Epidermal melanocyte (primary cell): Measurements from ENCODE around the gene KIRREL3.
"Not testable (repeated sequence)": the region's sequence is repeated elsewhere in the genome, so short reads cannot be mapped to it uniquely, and the experiment has no call there.

Source experiments
- DNase-seq: peaks from one replicate; pipeline ENCODE4 v3.0.0; 2011; ENCODE audit warnings: low spot score; ENCODE audit not compliant: insufficient read length

KIRREL3 gene

DNA sequence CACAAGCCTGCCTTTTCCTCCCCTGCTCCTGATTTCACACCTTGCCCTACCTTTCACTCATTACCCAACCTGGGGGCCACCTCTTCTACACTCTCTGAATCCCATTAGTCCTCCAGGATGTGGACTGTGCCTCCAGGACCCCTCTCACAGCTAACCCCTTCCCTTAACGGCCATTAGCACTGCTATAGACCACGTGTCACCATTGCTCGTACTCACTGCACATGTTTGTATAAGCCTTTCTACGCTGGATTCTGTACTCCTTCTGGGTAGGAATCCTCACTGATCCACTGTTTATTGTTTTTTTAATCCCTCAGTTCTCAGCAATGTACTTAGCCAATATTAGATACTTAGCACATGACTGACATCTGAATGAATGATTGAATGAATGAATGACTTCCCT lies 40.9 kb downstream of the KIRREL3 start:
- DNase-seq = no peak

DNA sequence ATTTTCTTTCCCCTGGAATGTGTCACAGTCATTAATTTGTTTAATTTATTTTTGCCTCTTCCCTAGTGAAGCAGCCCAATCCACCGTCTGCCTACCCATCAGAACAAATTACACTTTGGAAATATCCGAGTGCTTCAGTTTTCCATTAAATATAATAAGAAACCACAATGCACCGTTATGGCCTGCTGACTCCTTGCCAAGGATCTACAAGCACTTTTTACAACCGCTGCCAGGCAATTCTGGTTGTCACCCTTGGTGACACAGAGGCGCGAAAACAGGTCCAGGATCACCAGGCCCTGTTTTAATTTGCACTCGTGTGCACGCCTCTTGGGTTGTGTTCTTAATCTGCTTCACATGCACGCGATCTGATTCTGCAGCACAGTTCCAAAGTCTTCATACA lies 43.9 kb downstream of the KIRREL3 start:
- no peak for DNase-seq

- DNase-seq = not testable (repeated sequence)
Measured at GRCh38 chr11:126952533-126952932, 48.0 kb downstream of the KIRREL3 start.

DNA sequence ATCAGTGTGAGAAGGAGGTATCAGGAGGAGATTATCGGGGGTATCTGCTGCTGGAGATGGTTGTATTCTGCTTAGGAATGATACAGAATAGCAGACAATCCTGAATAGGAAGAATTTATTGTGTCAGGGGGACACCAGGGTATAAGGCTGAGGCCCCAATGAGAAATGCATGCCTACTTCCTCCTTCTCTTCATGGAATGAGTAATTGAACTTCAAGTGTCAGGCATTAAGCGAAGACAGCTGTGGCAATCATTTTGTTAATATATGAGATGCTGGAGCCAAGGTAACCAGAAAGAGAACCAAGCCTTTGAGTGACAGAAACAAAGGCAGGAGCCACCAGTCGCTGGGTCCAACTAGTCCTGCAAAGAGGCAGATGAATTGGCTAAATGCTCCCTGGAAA lies 49.1 kb downstream of the KIRREL3 start:
- no peak for DNase-seq

DNA sequence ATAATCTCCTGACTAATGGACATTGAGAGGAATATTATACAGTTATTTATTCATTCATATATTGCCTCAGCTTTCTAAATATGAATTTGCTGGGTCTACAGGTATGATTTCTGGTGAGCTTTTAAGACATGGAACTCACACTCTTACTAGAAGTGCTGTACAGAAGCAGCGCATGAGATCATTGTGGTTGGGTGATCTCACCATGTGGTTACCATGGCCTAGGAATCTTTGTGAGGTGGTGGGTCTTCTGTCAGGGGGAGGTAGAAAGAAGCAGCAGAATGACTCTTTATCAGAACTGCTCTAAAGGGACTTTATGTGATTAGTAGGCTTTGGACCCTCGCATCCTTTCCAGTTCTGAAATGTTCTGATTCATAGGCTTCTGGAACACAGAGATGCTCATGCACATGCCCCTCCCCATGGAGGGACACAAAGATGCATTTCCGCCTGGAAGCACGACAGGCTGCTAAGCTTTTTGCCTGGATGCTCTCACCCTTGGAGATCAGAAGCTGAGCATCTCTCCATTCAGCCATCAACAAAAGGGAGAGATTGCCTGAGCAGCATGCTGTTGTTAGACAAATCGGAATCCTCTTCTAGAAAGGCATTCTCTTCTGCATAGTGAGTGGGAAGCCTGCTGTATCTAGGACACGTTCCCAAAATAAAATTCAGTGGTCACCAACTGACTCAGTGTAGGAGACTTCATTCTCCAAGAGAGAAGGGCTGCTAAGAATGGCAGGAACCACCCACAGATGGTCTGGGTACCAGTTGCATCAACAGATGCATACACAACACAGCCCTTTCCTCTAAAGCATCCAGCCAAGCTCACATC lies 51.3 kb downstream of the KIRREL3 start:
- DNase-seq = no peak

- DNase-seq = no peak
Measured at GRCh38 chr11:126948563-126948962, 52.0 kb downstream of the KIRREL3 start.

DNA sequence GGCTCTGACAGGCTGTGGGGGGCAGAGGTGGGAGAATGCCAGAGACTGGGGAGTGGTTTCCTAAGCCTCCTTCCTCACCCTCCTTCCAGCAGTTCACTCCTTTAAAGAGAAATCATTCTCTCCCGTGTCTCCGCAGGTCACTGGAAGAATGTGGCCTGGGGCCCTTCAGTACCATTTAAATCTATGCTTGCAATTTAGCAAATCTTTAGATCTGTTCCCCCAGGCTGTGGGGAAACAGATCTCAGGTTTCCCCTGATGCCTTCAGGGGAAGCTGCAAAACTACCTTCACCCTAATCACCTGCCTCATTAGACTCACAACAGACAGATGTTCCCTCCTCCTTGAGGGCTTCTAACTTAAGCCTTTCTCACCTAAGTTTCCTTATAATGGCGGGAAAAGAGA lies 55.3 kb downstream of the KIRREL3 start:
- DNase-seq = no peak

GRCh38 chr11:126943316-126943715 lies 57.3 kb downstream of the KIRREL3 start:
- DNase-seq = no peak

GRCh38 chr11:126942146-126942545 lies 58.4 kb downstream of the KIRREL3 start:
- no peak for DNase-seq

- DNase-seq = no peak
Measured at GRCh38 chr11:126939552-126939951, 61.0 kb downstream of the KIRREL3 start.

GRCh38 chr11:126938718-126939117 lies 61.9 kb downstream of the KIRREL3 start:
- DNase-seq = no peak

- peak; percentile 53 for DNase-seq
Measured at GRCh38 chr11:126930091-126930841, 70.3 kb downstream of the KIRREL3 start.

DNA sequence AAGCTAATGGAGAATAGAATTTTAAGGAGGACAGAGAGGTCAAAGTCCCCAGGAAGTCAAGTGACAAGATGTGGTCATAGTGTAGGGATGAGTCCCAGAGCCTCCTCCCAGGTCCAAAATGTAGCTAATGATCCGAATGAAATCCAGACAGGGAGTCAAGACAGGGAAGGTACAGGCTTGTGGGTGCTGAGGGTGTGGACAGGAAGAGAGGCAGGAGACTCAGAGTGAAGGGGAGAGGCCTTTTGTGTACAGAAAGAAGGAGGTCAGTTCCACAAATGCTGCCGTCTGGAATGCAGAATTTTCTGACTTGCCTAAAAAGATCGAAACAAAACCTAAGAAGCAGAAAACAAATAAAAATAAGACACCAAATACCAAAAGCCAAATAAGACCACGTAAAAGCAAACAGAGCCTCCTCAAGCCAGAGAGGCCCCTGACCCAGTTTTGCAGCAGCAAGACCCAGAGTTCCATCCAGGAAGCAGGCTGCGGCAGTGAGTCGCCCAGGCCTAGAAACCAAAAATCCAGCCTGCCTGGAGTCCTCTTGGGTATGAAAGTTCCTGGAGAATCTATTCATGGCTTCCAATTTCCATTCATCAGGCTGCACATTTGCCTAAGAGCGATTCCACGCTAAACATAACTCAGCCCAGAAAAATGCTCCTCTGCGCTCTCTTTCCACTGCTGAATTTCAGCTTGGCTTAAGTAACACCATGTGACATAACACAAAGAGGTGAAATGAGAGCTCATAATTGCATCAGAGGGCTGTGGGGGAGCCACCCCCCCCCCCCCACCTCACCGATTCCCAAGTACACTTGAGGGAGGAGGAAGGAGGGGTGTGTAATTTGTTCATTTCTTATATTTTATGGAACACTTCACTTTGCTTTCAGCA lies 71.2 kb downstream of the KIRREL3 start:
- DNase-seq = no peak

- DNase-seq = no peak
Measured at GRCh38 chr11:126927623-126928022, 72.9 kb downstream of the KIRREL3 start.

DNA sequence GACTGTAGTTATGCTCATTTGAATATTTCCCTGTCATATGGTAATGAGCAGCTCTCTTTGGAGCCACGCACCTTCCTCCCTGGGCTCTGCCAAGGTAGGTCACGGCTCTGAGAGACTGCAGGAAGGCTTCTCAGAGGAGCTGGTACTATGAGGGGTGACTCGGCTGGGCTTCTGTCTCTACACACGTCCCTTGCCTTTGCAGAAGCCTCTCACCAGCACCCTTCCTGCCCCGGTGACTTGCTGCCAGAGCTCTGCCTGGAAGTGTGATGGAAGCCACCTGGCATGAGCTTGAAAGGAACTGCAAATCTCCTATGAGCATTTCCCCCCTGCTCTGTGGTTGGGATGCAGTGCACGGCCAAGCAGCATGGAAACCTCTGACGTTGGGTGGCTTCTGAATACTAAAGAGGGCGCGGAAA lies 74.2 kb downstream of the KIRREL3 start:
- no peak for DNase-seq

- no peak for DNase-seq
Measured at GRCh38 chr11:126925321-126926093, 75.1 kb downstream of the KIRREL3 start.

DNA sequence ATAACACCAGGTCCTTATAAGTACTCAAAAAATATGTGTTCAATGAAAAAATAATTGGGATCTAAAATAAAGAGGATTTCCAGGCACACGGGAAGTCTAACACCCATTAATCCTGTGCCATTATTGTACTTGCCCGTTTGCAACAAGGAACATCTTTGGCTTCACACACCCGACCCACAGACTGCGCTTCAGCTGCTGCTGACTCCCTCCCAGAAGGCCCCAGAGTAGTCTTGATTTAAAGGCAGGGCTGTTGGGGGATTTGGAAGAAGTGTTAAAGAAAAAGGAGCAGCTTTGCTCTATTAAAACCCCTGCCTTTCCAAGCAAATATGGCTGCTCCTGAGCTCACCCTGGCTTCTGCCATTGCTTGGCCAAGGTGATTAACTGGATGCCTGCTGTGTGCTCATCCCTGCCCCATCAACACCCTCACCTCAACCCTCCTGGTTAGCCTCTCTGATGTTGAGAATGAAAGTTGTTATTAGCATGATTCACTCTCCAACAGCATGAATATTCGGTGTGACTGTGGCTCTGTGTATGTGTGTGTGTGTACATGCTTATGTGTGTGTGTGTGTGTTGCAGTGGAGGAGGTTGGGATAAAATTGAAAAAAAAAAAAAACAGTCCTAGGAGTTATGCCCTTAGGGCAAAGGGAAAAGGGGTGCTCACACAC lies 76.1 kb downstream of the KIRREL3 start:
- no peak for DNase-seq

- DNase-seq = no peak
Measured at GRCh38 chr11:126920833-126921232, 79.7 kb downstream of the KIRREL3 start.

DNA sequence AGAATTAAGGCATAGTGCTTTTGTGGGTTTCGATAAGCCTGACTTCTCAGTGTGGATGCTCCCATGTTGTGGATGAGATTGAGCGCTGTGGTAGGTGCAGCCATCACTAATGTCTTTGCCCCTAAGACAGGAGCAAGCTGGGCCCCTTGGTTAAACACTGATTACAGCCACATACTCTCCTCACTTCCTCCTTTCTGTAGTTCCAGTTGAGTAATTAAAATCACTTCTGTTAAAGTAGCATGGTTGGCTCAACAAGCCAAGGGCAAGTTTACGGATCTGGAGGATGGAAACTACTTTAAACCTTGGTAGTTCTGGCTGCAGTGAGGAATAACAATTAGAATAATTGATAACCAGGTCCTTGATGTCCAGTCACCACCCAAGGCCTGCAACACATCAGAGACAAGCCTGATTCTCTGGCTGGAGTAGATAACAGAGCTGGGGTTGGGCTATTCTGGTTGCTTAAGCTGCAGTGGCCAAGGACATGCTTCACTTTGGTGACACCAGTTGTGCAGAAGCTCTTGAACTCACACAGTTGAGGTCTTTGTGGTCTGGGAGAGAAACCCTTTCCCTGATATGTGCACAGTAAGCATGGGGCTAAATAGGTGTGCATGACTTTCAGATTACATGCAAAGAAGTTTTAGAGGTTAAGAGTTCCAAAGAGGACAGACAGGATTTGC lies 81.3 kb downstream of the KIRREL3 start:
- DNase-seq = no peak

DNA sequence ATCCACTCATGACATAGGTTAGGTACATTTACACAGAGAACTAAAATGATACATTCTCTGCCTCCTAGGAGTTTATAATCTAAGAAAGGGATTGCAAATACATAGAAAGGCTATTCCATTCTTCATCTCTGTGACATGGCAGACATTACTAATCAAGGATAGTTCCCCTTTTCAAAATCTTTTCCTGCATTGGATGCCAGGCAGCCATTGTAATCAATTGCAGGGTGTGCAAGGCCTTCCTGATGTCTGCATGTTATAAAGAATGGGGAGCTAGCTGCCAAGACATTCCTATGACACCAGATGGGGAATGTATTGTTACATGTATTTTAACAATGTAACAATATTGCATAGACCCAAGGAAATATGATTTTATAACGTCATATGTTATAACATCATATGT lies 82.0 kb downstream of the KIRREL3 start:
- DNase-seq = no peak
